PC-9 (cell line): ENCODE results near the gene KLRK1.
"Not testable (repeated sequence)": the region's sequence is repeated elsewhere in the genome, so short reads cannot be mapped to it uniquely, and the experiment has no call there.

Source experiments
- EZH2 ChIP-seq: fragments of 200-600 bp; sonication (generic); IDR thresholded peaks from 2 replicates; pipeline ENCODE4 v1.8.0; 2017; ENCODE audit warnings: antibody characterized with exemption, low read depth
- TF ChIP-seq, protein P1 (sequence below): fragments of 200-600 bp; sonication (generic); conservative IDR thresholded peaks from 2 replicates; pipeline ENCODE4 v1.6.1; 2017; ENCODE audit warnings: mixed run types, antibody characterized with exemption, mild to moderate bottlenecking, moderate library complexity

DNA sequence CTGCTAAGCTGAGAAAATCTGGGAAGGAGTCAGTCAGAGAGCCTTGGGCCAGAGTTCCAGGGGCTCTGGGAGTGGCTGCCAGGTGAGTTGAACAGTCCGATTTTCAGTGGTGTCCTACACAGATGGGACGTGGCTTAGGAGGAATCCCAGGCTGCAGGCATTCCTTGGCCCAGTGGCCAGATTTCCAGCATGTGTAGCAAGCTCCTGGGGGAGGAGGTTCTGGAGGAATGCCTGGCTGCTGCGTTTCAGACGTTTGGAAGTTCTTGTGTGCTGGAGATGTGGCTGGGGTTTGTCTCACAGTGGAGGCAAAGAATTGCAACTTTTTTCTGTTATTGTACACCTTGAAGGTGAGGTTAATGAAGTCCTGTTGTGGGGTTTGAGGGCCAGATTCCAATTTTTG is 53.6 kb downstream of the KLRK1 start:
- not testable (repeated sequence) for TF ChIP-seq EZH2
- TF ChIP-seq, protein P1, sequence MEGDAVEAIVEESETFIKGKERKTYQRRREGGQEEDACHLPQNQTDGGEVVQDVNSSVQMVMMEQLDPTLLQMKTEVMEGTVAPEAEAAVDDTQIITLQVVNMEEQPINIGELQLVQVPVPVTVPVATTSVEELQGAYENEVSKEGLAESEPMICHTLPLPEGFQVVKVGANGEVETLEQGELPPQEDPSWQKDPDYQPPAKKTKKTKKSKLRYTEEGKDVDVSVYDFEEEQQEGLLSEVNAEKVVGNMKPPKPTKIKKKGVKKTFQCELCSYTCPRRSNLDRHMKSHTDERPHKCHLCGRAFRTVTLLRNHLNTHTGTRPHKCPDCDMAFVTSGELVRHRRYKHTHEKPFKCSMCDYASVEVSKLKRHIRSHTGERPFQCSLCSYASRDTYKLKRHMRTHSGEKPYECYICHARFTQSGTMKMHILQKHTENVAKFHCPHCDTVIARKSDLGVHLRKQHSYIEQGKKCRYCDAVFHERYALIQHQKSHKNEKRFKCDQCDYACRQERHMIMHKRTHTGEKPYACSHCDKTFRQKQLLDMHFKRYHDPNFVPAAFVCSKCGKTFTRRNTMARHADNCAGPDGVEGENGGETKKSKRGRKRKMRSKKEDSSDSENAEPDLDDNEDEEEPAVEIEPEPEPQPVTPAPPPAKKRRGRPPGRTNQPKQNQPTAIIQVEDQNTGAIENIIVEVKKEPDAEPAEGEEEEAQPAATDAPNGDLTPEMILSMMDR, result not testable (repeated sequence)
